Sigmoid colon (tissue), 7 donors: Measurements from ENCODE around the gene DIS3L. TPM values are rescaled to one million over a fixed set of nuclear protein-coding genes. Genes with fewer than 3 reads are reported as not detected.

Experiments
- DNase-seq: peaks from one replicate; pipeline ENCODE4 v3.0.0-alpha.2; 2019
- H3K27ac ChIP-seq, 4 donors: fragments of 200-600 bp; sonication (generic); one replicate each; pipeline ENCODE4 v1.5.1; 2016 to 2019; ENCODE audit warnings: mild to moderate bottlenecking in 1 of 4
- H3K27me3 ChIP-seq, 3 donors: fragments of 200-600 bp; sonication (generic); one replicate each; pipeline ENCODE4 v1.5.1; 2019; ENCODE audit warnings: mild to moderate bottlenecking in 1 of 3
- H3K36me3 ChIP-seq, 4 donors: fragments of 200-600 bp; sonication (generic); one replicate each; pipeline ENCODE4 v1.5.1; 2016 to 2019
- H3K4me1 ChIP-seq, 4 donors: fragments of 200-600 bp; sonication (generic); one replicate each; pipeline ENCODE4 v1.5.1; 2017 to 2019
- H3K4me3 ChIP-seq, 4 donors: fragments of 200-600 bp; sonication (generic); one replicate each; pipeline ENCODE4 v1.5.1; 2017 to 2019; ENCODE audit warnings: mild to moderate bottlenecking in 2 of 4, moderate library complexity in 1 of 4
- H3K9me3 ChIP-seq, 4 donors: fragments of 200-600 bp in 3 of 4; sonication (generic) in 3 of 4; one replicate each; pipeline versions ENCODE4 v1.5.1 to v1.6.1; 2013 to 2019
- CTCF ChIP-seq, 4 experiments: fragments of 450-650 bp in 3 of 4; fragments of 200-600 bp in 1 of 4; IDR thresholded peaks; one replicate each; pipeline ENCODE4 v1.5.1; 2016 to 2019; ENCODE audit warnings: antibody characterized with exemption in 4 of 4, mild to moderate bottlenecking in 3 of 4, moderate library complexity in 2 of 4
- EP300 ChIP-seq, 4 donors: sonication (generic); formaldehyde crosslinking; IDR thresholded peaks; one replicate each; pipeline ENCODE4 v1.6.1; 2017; ENCODE audit warnings: antibody characterized with exemption in 4 of 4
- POLR2A ChIP-seq, 2 donors: fragments of 450-650 bp; IDR thresholded peaks; one replicate each; pipeline ENCODE4 v1.6.1; 2016; ENCODE audit warnings: antibody characterized with exemption in 2 of 2, mild to moderate bottlenecking in 2 of 2, moderate library complexity in 2 of 2
- POLR2AphosphoS5 ChIP-seq, 4 donors: sonication (generic); formaldehyde crosslinking; IDR thresholded peaks; one replicate each; pipeline ENCODE4 v1.6.1; 2017; ENCODE audit warnings: antibody characterized with exemption in 4 of 4
- WGBS, 2 donors: extraction: QIAGEN DNeasy Blood & Tissue Kit; methylation state at CpG; one replicate each; pipeline ENCODE4 v1.1.7; 2013; 5-methylcytosine and 5-hydroxymethylcytosine counted together
- intact Hi-C: fragments of 100-400 bp; cut with DNase I; formaldehyde crosslinking; loops from one replicate; pipeline ENCODE4 v1.15.1; 2023
- polyA plus RNA-seq, 3 donors: library from polyadenylated mRNA; stranded (reverse); fragments of 200-250 nt; gene quantifications; one replicate each; pipeline ENCODE4 v1.2.3, GENCODE V29; 2013
- total RNA-seq, 4 donors: library from RNA; depleted of rRNA; stranded (reverse); fragments of >200 nt; gene quantifications; one replicate each; pipeline ENCODE4 v1.1.0, GENCODE V29; 2016
- donor health status: healthy with polysubstance abuse.
- donor health status: Bipolar disorder and iron deficiency.
- donor health status: healthy.

The DIS3L gene
- total and polyA plus RNA-seq, 7 donors = 5.3 to 52.3 (median 29.5) TPM

- Histone ChIP-seq H3K9me3 (no peaks in the 10 kb centered on the region), H3K4me1 (no peaks in the 10 kb centered on the region), H3K36me3 (no peaks in the 10 kb centered on the region), H3K4me3 (no peak overlapping the region), H3K27ac (no peak overlapping the region), H3K27me3 (no peaks in the 10 kb centered on the region)
- intact Hi-C loops = no loop called here
- TF ChIP-seq POLR2AphosphoS5 (IDR thresholded peaks at IDR 0.05) (no peak), CTCF (IDR thresholded peaks at IDR 0.05) (no peak), EP300 (IDR thresholded peaks at IDR 0.05) (no peak), POLR2A (IDR thresholded peaks at IDR 0.05) (no peak)
- DNase-seq = no peak
- 93 to 96% methylated on average over 20 of the region's 20 CpGs for WGBS, 2 donors
Observed at GRCh38 chr15:66264859-66265513, 28.4 kb upstream of the DIS3L start.

GRCh38 chr15:66269326-66270090 is 23.9 kb upstream of the DIS3L start:
- no peaks in the 10 kb centered on the region for H3K27me3 ChIP-seq

GRCh38 chr15:66270932-66271331 is 22.4 kb upstream of the DIS3L start:
- Histone ChIP-seq H3K27ac (no peak overlapping the region), H3K4me1 (no peaks in the 10 kb centered on the region), H3K27me3 (no peaks in the 10 kb centered on the region), H3K4me3 (no peak overlapping the region), H3K36me3 (no peaks in the 10 kb centered on the region), H3K9me3 (no peaks in the 10 kb centered on the region)
- TF ChIP-seq POLR2A (IDR thresholded peaks at IDR 0.05) = no peak
- no peak for TF ChIP-seq POLR2AphosphoS5 (IDR thresholded peaks at IDR 0.05)
- no peak for TF ChIP-seq CTCF (IDR thresholded peaks at IDR 0.05)
- TF ChIP-seq EP300 (IDR thresholded peaks at IDR 0.05) = no peak
- no peak for DNase-seq
- intact Hi-C loops = no loop called here
- 73 to 76% methylated on average over 6 of the region's 6 CpGs for WGBS, 2 donors

More at GRCh38 chr15:66269326-66270090, 23.9 kb upstream of the DIS3L start:
- WGBS, 2 donors = 16 to 49% methylated on average over 13 of the region's 13 CpGs
- TF ChIP-seq POLR2AphosphoS5 (IDR thresholded peaks at IDR 0.05) (no peak), EP300 (IDR thresholded peaks at IDR 0.05) (no peak), CTCF (IDR thresholded peaks at IDR 0.05) (no peak), POLR2A (IDR thresholded peaks at IDR 0.05) (no peak)
- no peak for DNase-seq
- H3K9me3 ChIP-seq = no peaks in the 10 kb centered on the region
- H3K27ac ChIP-seq = no peak overlapping the region
- no peak overlapping the region for H3K4me3 ChIP-seq
- no peaks in the 10 kb centered on the region for H3K36me3 ChIP-seq
- intact Hi-C loops = no loop called here
- H3K4me1 ChIP-seq = no peaks in the 10 kb centered on the region

- no peak for TF ChIP-seq EP300 (IDR thresholded peaks at IDR 0.05)
- no peak for TF ChIP-seq CTCF (IDR thresholded peaks at IDR 0.05)
- no peak for TF ChIP-seq POLR2AphosphoS5 (IDR thresholded peaks at IDR 0.05)
- TF ChIP-seq POLR2A (IDR thresholded peaks at IDR 0.05) = no peak
- Histone ChIP-seq H3K9me3 (no peaks in the 10 kb centered on the region), H3K4me3 (no peak overlapping the region), H3K36me3 (no peaks in the 10 kb centered on the region), H3K27me3 (no peaks in the 10 kb centered on the region), H3K4me1 (no peaks in the 10 kb centered on the region), H3K27ac (no peak overlapping the region)
- DNase-seq = no peak
- intact Hi-C loops = no loop called here
Observed at GRCh38 chr15:66275352-66275751, 18.0 kb upstream of the DIS3L start.
